Suprapubic skin (tissue), 4 donors: ENCODE data around the gene EGLN1.

Experiments used
- EP300 ChIP-seq: sonication (generic); formaldehyde crosslinking; IDR thresholded peaks from one replicate; pipeline ENCODE4 v1.6.1; 2017; ENCODE audit warnings: antibody characterized with exemption
- POLR2A ChIP-seq, 2 donors: fragments of 450-650 bp; IDR thresholded peaks; one replicate each; pipeline ENCODE4 v1.6.1; 2017; ENCODE audit warnings: antibody characterized with exemption in 2 of 2, mild to moderate bottlenecking in 2 of 2, moderate library complexity in 2 of 2
- POLR2AphosphoS5 ChIP-seq, 3 donors: sonication (generic); formaldehyde crosslinking; IDR thresholded peaks; one replicate each; pipeline ENCODE4 v1.6.1; 2017; ENCODE audit warnings: antibody characterized with exemption in 3 of 3
- TF ChIP-seq, protein P1 (sequence below), 2 donors: fragments of 200-600 bp in 1 of 2; fragments of 450-650 bp in 1 of 2; sonication (generic) in 1 of 2; IDR thresholded peaks; one replicate each; pipeline ENCODE4 v1.5.1; 2016 to 2019; ENCODE audit warnings: antibody characterized with exemption in 2 of 2, mild to moderate bottlenecking in 1 of 2, moderate library complexity in 1 of 2

- TF ChIP-seq, protein P1, sequence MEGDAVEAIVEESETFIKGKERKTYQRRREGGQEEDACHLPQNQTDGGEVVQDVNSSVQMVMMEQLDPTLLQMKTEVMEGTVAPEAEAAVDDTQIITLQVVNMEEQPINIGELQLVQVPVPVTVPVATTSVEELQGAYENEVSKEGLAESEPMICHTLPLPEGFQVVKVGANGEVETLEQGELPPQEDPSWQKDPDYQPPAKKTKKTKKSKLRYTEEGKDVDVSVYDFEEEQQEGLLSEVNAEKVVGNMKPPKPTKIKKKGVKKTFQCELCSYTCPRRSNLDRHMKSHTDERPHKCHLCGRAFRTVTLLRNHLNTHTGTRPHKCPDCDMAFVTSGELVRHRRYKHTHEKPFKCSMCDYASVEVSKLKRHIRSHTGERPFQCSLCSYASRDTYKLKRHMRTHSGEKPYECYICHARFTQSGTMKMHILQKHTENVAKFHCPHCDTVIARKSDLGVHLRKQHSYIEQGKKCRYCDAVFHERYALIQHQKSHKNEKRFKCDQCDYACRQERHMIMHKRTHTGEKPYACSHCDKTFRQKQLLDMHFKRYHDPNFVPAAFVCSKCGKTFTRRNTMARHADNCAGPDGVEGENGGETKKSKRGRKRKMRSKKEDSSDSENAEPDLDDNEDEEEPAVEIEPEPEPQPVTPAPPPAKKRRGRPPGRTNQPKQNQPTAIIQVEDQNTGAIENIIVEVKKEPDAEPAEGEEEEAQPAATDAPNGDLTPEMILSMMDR (IDR thresholded peaks at IDR 0.05): no peak
- TF ChIP-seq EP300 (no peak), POLR2AphosphoS5 (IDR thresholded peaks at IDR 0.05) (no peak), POLR2A (IDR thresholded peaks at IDR 0.05) (no peak)
Observed at GRCh38 chr1:231446138-231446537, 24.1 kb upstream of the EGLN1 start.
